ENCODE measurements around the gene AK2.

AK2 gene

GRCh38 chr1:33061834-33062233 is 25.2 kb upstream of the AK2 start:
- DNase-seq (ENCODE audit: low spot score) (no peak), ATAC-seq (ENCODE audit: low read depth) (no peak)
- Histone ChIP-seq H3K36me3 (ENCODE audit: low read depth) (no peaks in the 10 kb centered on the region), H3K4me1 (ENCODE audit: insufficient read depth, poor library complexity, severe bottlenecking) (no peaks in the 10 kb centered on the region), H3K9me3 (ENCODE audit: severe bottlenecking) (peaks cover 3% of the 10 kb centered on the region), H3K4me3 (ENCODE audit: severe bottlenecking) (no peak overlapping the region), H3K27ac (ENCODE audit: poor library complexity, severe bottlenecking) (no peak overlapping the region), H3K27me3 (ENCODE audit: insufficient read depth, poor library complexity, severe bottlenecking) (no peaks in the 10 kb centered on the region)
- TF ChIP-seq CTCF (IDR thresholded peaks at IDR 0.05; ENCODE audit: poor library complexity, severe bottlenecking), result no peak

GRCh38 chr1:33060579-33061083 is 23.9 kb upstream of the AK2 start:
- no peak for DNase-seq (ENCODE audit: low spot score)
- no peaks in the 10 kb centered on the region for H3K36me3 ChIP-seq (ENCODE audit: low read depth)
- no peaks in the 10 kb centered on the region for H3K4me1 ChIP-seq (ENCODE audit: insufficient read depth, poor library complexity, severe bottlenecking)
- no peaks in the 10 kb centered on the region for H3K27me3 ChIP-seq (ENCODE audit: insufficient read depth, poor library complexity, severe bottlenecking)
- H3K4me3 ChIP-seq (ENCODE audit: severe bottlenecking), result no peak overlapping the region
- peak; percentile 59; the same call in 1 of the 3 replicates for ATAC-seq (ENCODE audit: low read depth)
- H3K9me3 ChIP-seq (ENCODE audit: severe bottlenecking), result peaks cover 3% of the 10 kb centered on the region
- peak overlapping the region; percentile 18 for H3K27ac ChIP-seq (ENCODE audit: poor library complexity, severe bottlenecking)
- TF ChIP-seq CTCF (IDR thresholded peaks at IDR 0.05; ENCODE audit: poor library complexity, severe bottlenecking), result no peak

GRCh38 chr1:33057095-33057494 is 20.4 kb upstream of the AK2 start:
- no peak overlapping the region for H3K4me3 ChIP-seq (ENCODE audit: severe bottlenecking)
- no peaks in the 10 kb centered on the region for H3K36me3 ChIP-seq (ENCODE audit: low read depth)
- H3K9me3 ChIP-seq (ENCODE audit: severe bottlenecking), result peaks cover 1% of the 10 kb centered on the region
- no peak overlapping the region for H3K27ac ChIP-seq (ENCODE audit: poor library complexity, severe bottlenecking)
- no peak for DNase-seq (ENCODE audit: low spot score)
- H3K4me1 ChIP-seq (ENCODE audit: insufficient read depth, poor library complexity, severe bottlenecking), result no peaks in the 10 kb centered on the region
- no peak for ATAC-seq (ENCODE audit: low read depth)
- H3K27me3 ChIP-seq (ENCODE audit: insufficient read depth, poor library complexity, severe bottlenecking), result no peaks in the 10 kb centered on the region
- TF ChIP-seq CTCF (IDR thresholded peaks at IDR 0.05; ENCODE audit: poor library complexity, severe bottlenecking), result no peak

GRCh38 chr1:33056426-33056825 is 19.7 kb upstream of the AK2 start:
- H3K27ac ChIP-seq (ENCODE audit: poor library complexity, severe bottlenecking), result no peak overlapping the region
- no peak for DNase-seq (ENCODE audit: low spot score)
- no peaks in the 10 kb centered on the region for H3K27me3 ChIP-seq (ENCODE audit: insufficient read depth, poor library complexity, severe bottlenecking)
- H3K36me3 ChIP-seq (ENCODE audit: low read depth), result no peaks in the 10 kb centered on the region
- ATAC-seq (ENCODE audit: low read depth), result no peak
- no peak for TF ChIP-seq CTCF (IDR thresholded peaks at IDR 0.05; ENCODE audit: poor library complexity, severe bottlenecking)
- H3K4me1 ChIP-seq (ENCODE audit: insufficient read depth, poor library complexity, severe bottlenecking), result no peaks in the 10 kb centered on the region
- H3K4me3 ChIP-seq (ENCODE audit: severe bottlenecking), result no peak overlapping the region
- H3K9me3 ChIP-seq (ENCODE audit: severe bottlenecking), result no peaks in the 10 kb centered on the region

- Histone ChIP-seq H3K27me3 (ENCODE audit: insufficient read depth, poor library complexity, severe bottlenecking) (no peaks in the 10 kb centered on the region), H3K27ac (ENCODE audit: poor library complexity, severe bottlenecking) (no peak overlapping the region), H3K4me3 (ENCODE audit: severe bottlenecking) (no peak overlapping the region), H3K36me3 (ENCODE audit: low read depth) (no peaks in the 10 kb centered on the region), H3K9me3 (ENCODE audit: severe bottlenecking) (no peaks in the 10 kb centered on the region), H3K4me1 (ENCODE audit: insufficient read depth, poor library complexity, severe bottlenecking) (peaks cover 4% of the 10 kb centered on the region)
- peak; percentile 73 for ATAC-seq (ENCODE audit: low read depth)
- DNase-seq (ENCODE audit: low spot score), result peak; percentile 64
- TF ChIP-seq CTCF (IDR thresholded peaks at IDR 0.05; ENCODE audit: poor library complexity, severe bottlenecking), result peak; percentile 81
These were observed 18.7 kb upstream of the AK2 start for GRCh38 chr1:33055210-33056008.
